ENCODE measurements around the gene DTX3. TPM values are rescaled to one million over a fixed set of nuclear protein-coding genes. Genes with fewer than 3 reads are reported as not detected.

DTX3 gene
- total RNA-seq, 1 experiment from 2014 or later: 0.37 TPM

DNA sequence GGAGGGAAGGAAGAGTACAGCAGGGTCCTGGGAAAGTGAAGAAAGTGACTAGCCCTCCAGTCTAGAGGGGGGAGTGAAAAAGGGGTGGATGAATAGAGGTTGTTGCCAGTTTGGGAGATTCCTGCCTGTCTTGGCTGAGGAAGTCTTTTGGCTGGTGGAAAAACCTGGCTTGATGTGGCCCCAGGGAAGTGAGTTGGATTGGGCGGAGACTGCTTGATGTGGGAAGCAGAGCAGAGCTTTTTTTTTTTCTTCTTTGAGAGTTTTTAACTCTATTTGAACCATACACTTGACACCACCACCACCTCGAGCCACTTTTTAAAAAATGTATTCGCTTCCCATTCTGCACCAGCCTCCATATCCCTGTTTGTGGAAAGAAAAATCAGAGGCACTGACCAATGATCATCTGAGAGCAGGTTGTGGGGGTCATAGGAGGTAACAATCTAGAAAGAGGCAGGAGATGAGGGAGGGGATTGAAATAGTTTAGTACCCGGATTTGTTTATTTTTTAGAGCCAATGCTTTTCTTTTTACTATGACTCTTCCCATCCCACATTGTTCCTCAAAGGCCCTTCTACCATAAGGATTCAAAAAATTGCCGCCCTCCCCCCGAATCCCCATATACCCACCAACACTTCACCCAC, 690 bp upstream of the DTX3 start:
- Histone ChIP-seq H3K79me2 (ENCODE audit: insufficient read depth, low read length) (no peaks in the 10 kb centered on the region), H3K36me3 (ENCODE audit: control insufficient read depth in 1 of 2, insufficient read depth in 2 of 2, low read length in 2 of 2) (peaks cover 11 to 12% of the 10 kb centered on the region in 2 experiments; a peak in 3 of 4 replicates), H3K9me3 (ENCODE audit: control insufficient read depth in 1 of 2, insufficient read depth in 1 of 2, low read depth in 1 of 2, low read length in 2 of 2) (no peaks in the 10 kb centered on the region), H3K9ac (ENCODE audit: low read length) (no peak overlapping the region), H3K27me3 (ENCODE audit: insufficient read depth, low read length) (no peaks in the 10 kb centered on the region), H3K4me3 (replicated peaks in 1 of 2; ENCODE audit: low read depth in 1 of 2, low read length in 2 of 2) (no peak overlapping the region), H3K27ac (ENCODE audit: low read depth, low read length) (no peak overlapping the region), H3K4me2 (ENCODE audit: low read length) (no peak overlapping the region), H4K20me1 (ENCODE audit: insufficient read depth) (no peaks in the 10 kb centered on the region), H2AFZ (ENCODE audit: low read depth, low read length, poor library complexity, severe bottlenecking) (no peak overlapping the region), H3K4me1 (ENCODE audit: control insufficient read depth in 1 of 2, insufficient read depth in 2 of 2, low read length in 2 of 2) (peaks cover 2 to 6% of the 10 kb centered on the region in 2 experiments; a peak in 2 of 4 replicates), H3K9me2 (ENCODE audit: insufficient read depth) (no peaks in the 10 kb centered on the region)
- no peak for TF ChIP-seq ZNF274 (IDR thresholded peaks at IDR 0.05; ENCODE audit: low read depth, low read length)
- TF ChIP-seq, protein P1, sequence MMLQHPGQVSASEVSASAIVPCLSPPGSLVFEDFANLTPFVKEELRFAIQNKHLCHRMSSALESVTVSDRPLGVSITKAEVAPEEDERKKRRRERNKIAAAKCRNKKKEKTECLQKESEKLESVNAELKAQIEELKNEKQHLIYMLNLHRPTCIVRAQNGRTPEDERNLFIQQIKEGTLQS (IDR thresholded peaks at IDR 0.05): no peak
- TF ChIP-seq POLR2A (IDR thresholded peaks at IDR 0.05; ENCODE audit: borderline replicate concordance, extremely low read depth, insufficient read depth, insufficient read length): no peak
- no peak for TF ChIP-seq EZH2phosphoT487 (IDR thresholded peaks at IDR 0.05; ENCODE audit: borderline replicate concordance)
- TF ChIP-seq SRF (IDR thresholded peaks at IDR 0.05; ENCODE audit: low read depth): no peak
- TF ChIP-seq, protein P2, sequence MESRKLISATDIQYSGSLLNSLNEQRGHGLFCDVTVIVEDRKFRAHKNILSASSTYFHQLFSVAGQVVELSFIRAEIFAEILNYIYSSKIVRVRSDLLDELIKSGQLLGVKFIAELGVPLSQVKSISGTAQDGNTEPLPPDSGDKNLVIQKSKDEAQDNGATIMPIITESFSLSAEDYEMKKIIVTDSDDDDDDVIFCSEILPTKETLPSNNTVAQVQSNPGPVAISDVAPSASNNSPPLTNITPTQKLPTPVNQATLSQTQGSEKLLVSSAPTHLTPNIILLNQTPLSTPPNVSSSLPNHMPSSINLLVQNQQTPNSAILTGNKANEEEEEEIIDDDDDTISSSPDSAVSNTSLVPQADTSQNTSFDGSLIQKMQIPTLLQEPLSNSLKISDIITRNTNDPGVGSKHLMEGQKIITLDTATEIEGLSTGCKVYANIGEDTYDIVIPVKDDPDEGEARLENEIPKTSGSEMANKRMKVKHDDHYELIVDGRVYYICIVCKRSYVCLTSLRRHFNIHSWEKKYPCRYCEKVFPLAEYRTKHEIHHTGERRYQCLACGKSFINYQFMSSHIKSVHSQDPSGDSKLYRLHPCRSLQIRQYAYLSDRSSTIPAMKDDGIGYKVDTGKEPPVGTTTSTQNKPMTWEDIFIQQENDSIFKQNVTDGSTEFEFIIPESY (IDR thresholded peaks at IDR 0.05; ENCODE audit: extremely low read depth, insufficient replicate concordance, low read length): no peak
- TF ChIP-seq CEBPB (IDR thresholded peaks at IDR 0.05; ENCODE audit: low read depth): no peak
- TF ChIP-seq SIN3A (IDR thresholded peaks at IDR 0.05; ENCODE audit: low read depth): no peak
- TF ChIP-seq TCF7L2 (IDR thresholded peaks at IDR 0.05; ENCODE audit: borderline replicate concordance, extremely low read depth, insufficient read depth, insufficient read length): no peak
- ChIA-PET POLR2A (no interaction called here), RAD21 (ENCODE audit: low non-redundant PET in 1 of 2, low total read pairs in 2 of 2, uncharacterized antibody in 2 of 2, unreplicated experiment in 2 of 2) (no interaction called here), CTCF (interaction anchor here (1.7 kb wide), 1 partner anchor 20 kb away, joined by 5 read pairs; no protein-coding TSS in a partner anchor)
- no peak for ATAC-seq
- no peak for DNase-seq (ENCODE audit: low read depth, low spot score)
- intact Hi-C loops (cut with micrococcal nuclease): no loop called here
- no TSS peak for BruUV-seq (replicated peaks)

Data from HCT116 (cell line).